GM19372 (cell line): ENCODE measurements around the gene SNTN.

ENCODE experiments used
- ATAC-seq: cut with Tn5 transposase; IDR thresholded peaks from one replicate; pipeline ENCODE4 v1.9.1; 2021; ENCODE audit warnings: mild to moderate bottlenecking, low read depth, moderate library complexity; ENCODE audit not compliant: unreplicated experiment

SNTN gene

GRCh38 chr3:63670544-63670943, 18.1 kb downstream of the SNTN start:
- no peak for ATAC-seq

GRCh38 chr3:63673111-63673510, 20.6 kb downstream of the SNTN start:
- no peak for ATAC-seq

GRCh38 chr3:63674586-63674985, 22.1 kb downstream of the SNTN start:
- ATAC-seq = no peak

GRCh38 chr3:63679186-63679585, 26.7 kb downstream of the SNTN start:
- ATAC-seq = no peak

GRCh38 chr3:63684081-63684480, 31.6 kb downstream of the SNTN start:
- ATAC-seq = no peak

GRCh38 chr3:63685340-63685739, 32.9 kb downstream of the SNTN start:
- no peak for ATAC-seq

GRCh38 chr3:63687278-63688225, 35.1 kb downstream of the SNTN start:
- ATAC-seq = no peak

GRCh38 chr3:63689285-63689684, 36.8 kb downstream of the SNTN start:
- ATAC-seq = no peak

GRCh38 chr3:63693351-63693750, 40.9 kb downstream of the SNTN start:
- no peak for ATAC-seq

GRCh38 chr3:63705092-63705645, 52.7 kb downstream of the SNTN start:
- no peak for ATAC-seq

- ATAC-seq = no peak
Observed at GRCh38 chr3:63706321-63707085, 54.0 kb downstream of the SNTN start.

GRCh38 chr3:63707731-63708130, 55.3 kb downstream of the SNTN start:
- no peak for ATAC-seq

GRCh38 chr3:63709576-63709975, 57.1 kb downstream of the SNTN start:
- ATAC-seq = no peak
